HepG2 (cell line): ENCODE data around the gene MLLT10. TPM values are rescaled to one million over a fixed set of nuclear protein-coding genes. Genes with fewer than 3 reads are reported as not detected.

Experiments
- AHR ChIP-seq: IDR thresholded peaks from 2 replicates; pipeline ENCODE4 v1.6.1; 2018; ENCODE audit warnings: missing genetic modification reagents, missing compliant biosample characterization
- CCAR2 ChIP-seq: fragments of 200-400 bp; formaldehyde crosslinking; optimal IDR thresholded peaks from 2 replicates; pipeline ENCODE3; 2018; ENCODE audit warnings: low read depth, mild to moderate bottlenecking, low read length, moderate library complexity
- DNMT3B ChIP-seq: conservative IDR thresholded peaks from 2 replicates; pipeline ENCODE4 v1.6.1; 2016; ENCODE audit warnings: missing biosample characterization, control low read depth
- EP300 ChIP-seq, 3 experiments: sonication (generic) in 1 of 3; formaldehyde crosslinking in 1 of 3; IDR thresholded peaks; 2 replicates each; pipeline versions ENCODE4 v1.5.1 to v1.6.1; 2011 to 2020; ENCODE audit warnings: low read depth in 2 of 3, low read length in 2 of 3, borderline replicate concordance in 1 of 3, improper control_type of control experiment in 1 of 3, mild to moderate bottlenecking in 1 of 3, missing genetic modification reagents in 1 of 3, moderate library complexity in 1 of 3
- ESRRA ChIP-seq: sonication (generic); formaldehyde crosslinking; IDR thresholded peaks from 2 replicates; pipeline ENCODE4 v1.5.1; 2020; ENCODE audit warnings: mild to moderate bottlenecking, low read depth, missing genetic modification reagents
- ETV5 ChIP-seq: IDR thresholded peaks from 2 replicates; pipeline ENCODE4 v1.6.1; 2018; ENCODE audit warnings: missing biosample characterization, missing genetic modification reagents, inconsistent platforms, borderline replicate concordance
- ETV6 ChIP-seq: sonication (generic); formaldehyde crosslinking; conservative IDR thresholded peaks from 2 replicates; pipeline ENCODE4 v1.4.0; 2020; ENCODE audit warnings: missing genetic modification reagents
- KLF15 ChIP-seq: sonication (generic); formaldehyde crosslinking; IDR thresholded peaks from 2 replicates; pipeline ENCODE4 v1.8.1; 2023; ENCODE audit warnings: borderline replicate concordance, mild to moderate bottlenecking, inconsistent platforms, missing genetic modification reagents, mixed read lengths
- MBNL3 ChIP-seq: fragments of 250-450 bp; sonication (Bioruptor Pico); conservative IDR thresholded peaks from 2 replicates; pipeline ENCODE4 v1.8.0; 2022; ENCODE audit warnings: mild to moderate bottlenecking, inconsistent platforms
- MXI1 ChIP-seq: IDR thresholded peaks from 3 replicates; pipeline ENCODE4 v1.6.1; 2012; ENCODE audit warnings: low read depth, low read length, inconsistent platforms, borderline replicate concordance
- RCOR2 ChIP-seq: IDR thresholded peaks from 2 replicates; pipeline ENCODE4 v1.6.1; 2016; ENCODE audit warnings: missing biosample characterization, missing genetic modification reagents
- REL ChIP-seq: sonication (generic); formaldehyde crosslinking; conservative IDR thresholded peaks from 2 replicates; pipeline ENCODE4 v1.8.0; 2022; ENCODE audit warnings: mild to moderate bottlenecking, missing genetic modification reagents, moderate library complexity
- RXRA ChIP-seq: sonication (generic); formaldehyde crosslinking; IDR thresholded peaks from 2 replicates; pipeline ENCODE4 v1.5.1; 2020; ENCODE audit warnings: missing genetic modification reagents
- SKI ChIP-seq: fragments of 450-650 bp; IDR thresholded peaks from one replicate; pipeline ENCODE4 v1.6.1; 2018; ENCODE audit warnings: mild to moderate bottlenecking; ENCODE audit not compliant: partially characterized antibody
- ZBTB49 ChIP-seq: sonication (generic); formaldehyde crosslinking; IDR thresholded peaks from 2 replicates; pipeline ENCODE4 v1.4.0; 2020; ENCODE audit warnings: missing genetic modification reagents, borderline replicate concordance
- ZFP90 ChIP-seq: sonication (generic); formaldehyde crosslinking; IDR thresholded peaks from 2 replicates; pipeline ENCODE4 v1.8.0; 2022; ENCODE audit warnings: missing genetic modification reagents, mild to moderate bottlenecking, inconsistent platforms, borderline replicate concordance
- ZGPAT ChIP-seq: IDR thresholded peaks from 2 replicates; pipeline ENCODE4 v1.6.1; 2016; ENCODE audit warnings: mild to moderate bottlenecking
- ZNF224 ChIP-seq: sonication (generic); formaldehyde crosslinking; IDR thresholded peaks from 2 replicates; pipeline ENCODE4 v1.5.0; 2020; ENCODE audit warnings: mild to moderate bottlenecking, missing genetic modification reagents
- ZNF230 ChIP-seq: sonication (generic); formaldehyde crosslinking; IDR thresholded peaks from 2 replicates; pipeline ENCODE4 v1.4.0; 2020; ENCODE audit warnings: mild to moderate bottlenecking, missing genetic modification reagents
- ZNF354B ChIP-seq: sonication (generic); formaldehyde crosslinking; IDR thresholded peaks from 2 replicates; pipeline ENCODE4 v1.8.0; 2022; ENCODE audit warnings: mild to moderate bottlenecking, missing genetic modification reagents
- ZNF790 ChIP-seq: sonication (generic); formaldehyde crosslinking; IDR thresholded peaks from 2 replicates; pipeline ENCODE4 v1.8.0; 2022; ENCODE audit warnings: missing genetic modification reagents, mild to moderate bottlenecking, borderline replicate concordance
- polyA plus RNA-seq, 8 experiments: library from polyadenylated mRNA; depleted of rRNA in 3 of 8; stranded (reverse) in 7 of 8; unstranded in 1 of 8; fragments of >200 nt; fragmentation: Illumina TruSeq in 4 of 8; extraction: Trizol in 4 of 8; gene quantifications; 2 replicates each; pipeline versions ENCODE4 v1.2.1 to v1.2.3, GENCODE V29; 2011 to 2016; ENCODE audit warnings: low read depth in 4 of 8, missing spikeins in 1 of 8, mixed read lengths in 1 of 8; ENCODE audit not compliant: insufficient read depth in 1 of 8
- total RNA-seq, 5 experiments: library from RNA; depleted of rRNA; stranded (reverse); fragments of >200 nt; fragmentation: Illumina TruSeq; extraction: Trizol; gene quantifications; 2 replicates each; pipeline ENCODE4 v1.2.3, GENCODE V29; 2016; ENCODE audit warnings: low read depth in 1 of 5
- TF ChIP-seq, protein P1 (sequence below), 2 experiments: sonication (generic) in 1 of 2; formaldehyde crosslinking in 1 of 2; IDR thresholded peaks; 2 replicates each; pipeline versions ENCODE4 v1.4.0 to v1.6.1; 2018 to 2020; ENCODE audit warnings: missing genetic modification reagents in 2 of 2, borderline replicate concordance in 1 of 2, low read depth in 1 of 2, mild to moderate bottlenecking in 1 of 2, missing biosample characterization in 1 of 2

Gene MLLT10
- total and polyA plus RNA-seq, 2 of the 13 experiments (the other 11 are each of a cell fraction or from before 2014, with no cell fraction given), result 51.3 to 84.1 TPM

DNA sequence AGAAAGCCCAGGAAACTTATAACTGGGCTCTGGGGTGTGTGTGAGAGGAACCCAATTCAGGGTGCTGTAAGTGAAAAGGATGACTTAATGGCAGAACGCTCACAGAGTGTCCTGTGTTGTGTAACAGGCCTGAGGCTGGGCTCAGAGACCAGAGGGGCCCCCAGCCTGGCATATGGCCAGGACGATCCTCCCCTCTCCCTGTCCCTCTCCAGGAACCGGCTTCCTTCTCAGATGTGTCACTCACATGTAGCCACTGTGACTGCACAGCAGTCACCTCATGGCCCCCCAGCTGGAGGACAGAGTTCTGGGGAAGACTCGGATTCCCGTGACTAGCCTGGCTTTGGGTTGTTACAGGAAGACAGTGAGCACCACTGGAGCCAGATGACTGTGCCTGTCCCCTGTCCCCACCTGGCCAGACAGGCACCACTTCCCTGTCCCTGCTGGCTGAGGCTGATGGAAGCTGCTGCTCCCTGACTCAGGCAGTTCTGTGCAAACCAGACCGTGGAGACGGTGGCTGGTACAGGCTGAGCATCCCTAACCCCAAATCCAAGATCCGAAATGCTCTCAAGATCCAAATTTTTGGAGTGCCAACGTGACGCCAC lies 220.5 kb downstream of the MLLT10 start (continued):
- TF ChIP-seq ETV5 (CRISPR knock-in tag), result peak; percentile 60
- no peak for TF ChIP-seq KLF15 (CRISPR knock-in tag)
- no peak for TF ChIP-seq AHR (CRISPR knock-in tag)
- TF ChIP-seq CCAR2, result no peak
- 0 out of 2 replicates have a peak, but pooled peaks have one; percentile 29 for TF ChIP-seq RCOR2 (CRISPR knock-in tag)
- no peak for TF ChIP-seq ZBTB49 (CRISPR knock-in tag)
- no peak for TF ChIP-seq REL (CRISPR knock-in tag)
- no peak for TF ChIP-seq ZNF224 (CRISPR knock-in tag)
- TF ChIP-seq ZNF354B (CRISPR knock-in tag), result no peak
- no peak for TF ChIP-seq MBNL3 (CRISPR knock-in tag)
- TF ChIP-seq ZGPAT (CRISPR knock-in tag), result peak; percentile 67
- peak in 1 of 2 experiments; percentile 65; a peak in 1 of 4 replicates for TF ChIP-seq EP300 (IDR thresholded peaks at IDR 0.05; ENCODE audit: low read depth in 2 of 2, low read length in 2 of 2)
- 0 out of 2 replicates have a peak, but pooled peaks have one; percentile 26 for TF ChIP-seq EP300 (CRISPR knock-in tag; IDR thresholded peaks at IDR 0.05; ENCODE audit: borderline replicate concordance)
- no peak for TF ChIP-seq DNMT3B (CRISPR knock-in tag)
- no peak for TF ChIP-seq ESRRA (CRISPR knock-in tag)
- TF ChIP-seq ZNF790 (CRISPR knock-in tag), result no peak
- no peak for TF ChIP-seq ETV6
- TF ChIP-seq MXI1, result peak; percentile 77; the same call in 1 of the 3 replicates
- no peak for TF ChIP-seq ZNF230 (CRISPR knock-in tag)
- TF ChIP-seq RXRA, result peak; percentile 69
- peak; percentile 63 for TF ChIP-seq SKI
- TF ChIP-seq ZFP90 (CRISPR knock-in tag), result no peak
- TF ChIP-seq, protein P1, sequence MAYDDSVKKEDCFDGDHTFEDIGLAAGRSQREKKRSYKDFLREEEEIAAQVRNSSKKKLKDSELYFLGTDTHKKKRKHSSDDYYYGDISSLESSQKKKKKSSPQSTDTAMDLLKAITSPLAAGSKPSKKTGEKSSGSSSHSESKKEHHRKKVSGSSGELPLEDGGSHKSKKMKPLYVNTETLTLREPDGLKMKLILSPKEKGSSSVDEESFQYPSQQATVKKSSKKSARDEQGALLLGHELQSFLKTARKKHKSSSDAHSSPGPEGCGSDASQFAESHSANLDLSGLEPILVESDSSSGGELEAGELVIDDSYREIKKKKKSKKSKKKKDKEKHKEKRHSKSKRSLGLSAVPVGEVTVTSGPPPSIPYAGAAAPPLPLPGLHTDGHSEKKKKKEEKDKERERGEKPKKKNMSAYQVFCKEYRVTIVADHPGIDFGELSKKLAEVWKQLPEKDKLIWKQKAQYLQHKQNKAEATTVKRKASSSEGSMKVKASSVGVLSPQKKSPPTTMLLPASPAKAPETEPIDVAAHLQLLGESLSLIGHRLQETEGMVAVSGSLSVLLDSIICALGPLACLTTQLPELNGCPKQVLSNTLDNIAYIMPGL (CRISPR knock-in tag; IDR thresholded peaks at IDR 0.05; ENCODE audit: borderline replicate concordance in 1 of 2, low read depth in 1 of 2), result no peak
